ENCODE data around the gene BMP5. TPM values are rescaled to one million over a fixed set of nuclear protein-coding genes. Genes with fewer than 3 reads are reported as not detected.

BMP5 gene
- total RNA-seq, 1 donor from 2014 or later, result 2.2 TPM

DNA sequence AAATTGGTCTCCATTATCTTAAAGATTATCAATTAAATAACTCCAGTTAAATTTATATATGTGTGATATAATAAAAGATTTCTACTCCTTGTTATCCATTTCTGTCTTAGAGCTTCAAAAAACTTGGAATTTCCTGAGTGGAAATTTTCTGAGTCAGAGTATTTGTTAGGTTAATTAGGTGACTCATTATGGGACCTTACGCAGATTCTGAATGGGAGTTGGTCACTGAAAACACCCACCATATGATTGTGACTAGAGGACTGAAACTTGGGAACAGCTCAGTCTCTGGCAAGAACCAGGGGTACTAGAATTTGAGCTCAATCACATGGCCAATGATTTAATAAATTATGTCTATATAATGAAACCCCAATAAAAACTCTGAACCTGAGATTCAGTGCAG, 171.0 kb downstream of the BMP5 start:
- TF ChIP-seq, protein P1, sequence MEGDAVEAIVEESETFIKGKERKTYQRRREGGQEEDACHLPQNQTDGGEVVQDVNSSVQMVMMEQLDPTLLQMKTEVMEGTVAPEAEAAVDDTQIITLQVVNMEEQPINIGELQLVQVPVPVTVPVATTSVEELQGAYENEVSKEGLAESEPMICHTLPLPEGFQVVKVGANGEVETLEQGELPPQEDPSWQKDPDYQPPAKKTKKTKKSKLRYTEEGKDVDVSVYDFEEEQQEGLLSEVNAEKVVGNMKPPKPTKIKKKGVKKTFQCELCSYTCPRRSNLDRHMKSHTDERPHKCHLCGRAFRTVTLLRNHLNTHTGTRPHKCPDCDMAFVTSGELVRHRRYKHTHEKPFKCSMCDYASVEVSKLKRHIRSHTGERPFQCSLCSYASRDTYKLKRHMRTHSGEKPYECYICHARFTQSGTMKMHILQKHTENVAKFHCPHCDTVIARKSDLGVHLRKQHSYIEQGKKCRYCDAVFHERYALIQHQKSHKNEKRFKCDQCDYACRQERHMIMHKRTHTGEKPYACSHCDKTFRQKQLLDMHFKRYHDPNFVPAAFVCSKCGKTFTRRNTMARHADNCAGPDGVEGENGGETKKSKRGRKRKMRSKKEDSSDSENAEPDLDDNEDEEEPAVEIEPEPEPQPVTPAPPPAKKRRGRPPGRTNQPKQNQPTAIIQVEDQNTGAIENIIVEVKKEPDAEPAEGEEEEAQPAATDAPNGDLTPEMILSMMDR (conservative IDR thresholded peaks at IDR 0.05), result no peak
- no peaks in the 10 kb centered on the region for H3K27me3 Mint-ChIP-seq (ENCODE audit: low read depth)
- DNase-seq (ENCODE audit: low read depth, low spot score), result no peak
- peaks cover 4% of the 10 kb centered on the region for H3K4me1 Mint-ChIP-seq
- peaks cover 11% of the 10 kb centered on the region for H3K9me3 Mint-ChIP-seq
- H3K36me3 Mint-ChIP-seq (ENCODE audit: low read depth), result peaks cover 2% of the 10 kb centered on the region
- H3K4me3 Mint-ChIP-seq, result no peak overlapping the region
- H3K27ac Mint-ChIP-seq (ENCODE audit: unreplicated experiment), result no peak overlapping the region

Measured in neural crest cell (in vitro differentiated cells).